HEK293 (cell line): Measurements from ENCODE around the gene DNAJC13.

Experiments used
- CTCF ChIP-seq: fragments of 450-650 bp; formaldehyde crosslinking; IDR thresholded peaks from 2 replicates; pipeline ENCODE4 v1.5.1; 2016; ENCODE audit warnings: missing biosample characterization, missing genetic modification characterization
- GFI1B ChIP-seq: fragments of 450-650 bp; formaldehyde crosslinking; IDR thresholded peaks from 2 replicates; pipeline ENCODE4 v1.5.1; 2016; ENCODE audit warnings: missing biosample characterization, missing genetic modification characterization
- GLI2 ChIP-seq: fragments of 450-650 bp; formaldehyde crosslinking; IDR thresholded peaks from 2 replicates; pipeline ENCODE4; 2017; ENCODE audit warnings: missing biosample characterization, missing genetic modification characterization, low read depth, borderline replicate concordance
- PBX3 ChIP-seq: sonication (generic); formaldehyde crosslinking; IDR thresholded peaks from 2 replicates; pipeline ENCODE4 v1.8.1; 2022; ENCODE audit warnings: mild to moderate bottlenecking, moderate library complexity, missing genetic modification reagents
- SETDB1 ChIP-seq: IDR thresholded peaks from one replicate; pipeline ENCODE4 v1.6.1; 2017; ENCODE audit warnings: mild to moderate bottlenecking, low read length, moderate library complexity, mixed read lengths; ENCODE audit not compliant: insufficient read length
- TRIM28 ChIP-seq: IDR thresholded peaks from 2 replicates; pipeline ENCODE4 v1.6.1; 2011; ENCODE audit warnings: low read length, control low read depth, borderline replicate concordance
- ZBTB20 ChIP-seq: fragments of 450-650 bp; formaldehyde crosslinking; IDR thresholded peaks from 2 replicates; pipeline ENCODE4 v1.5.1; 2016; ENCODE audit warnings: missing biosample characterization, missing genetic modification characterization
- ZFP41 ChIP-seq: fragments of 450-650 bp; formaldehyde crosslinking; IDR thresholded peaks from 2 replicates; pipeline ENCODE4 v1.5.1; 2016; ENCODE audit warnings: missing biosample characterization, missing genetic modification characterization, borderline replicate concordance
- ZNF311 ChIP-seq: fragments of 450-650 bp; formaldehyde crosslinking; IDR thresholded peaks from 2 replicates; pipeline ENCODE4 v1.5.1; 2017; ENCODE audit warnings: missing biosample characterization, missing genetic modification characterization, borderline replicate concordance
- ZNF548 ChIP-seq: fragments of 450-650 bp; formaldehyde crosslinking; IDR thresholded peaks from 2 replicates; pipeline ENCODE4 v1.5.1; 2016; ENCODE audit warnings: missing biosample characterization, missing genetic modification characterization
- ZNF629 ChIP-seq: fragments of 450-650 bp; formaldehyde crosslinking; IDR thresholded peaks from 2 replicates; pipeline ENCODE4 v1.5.1; 2017; ENCODE audit warnings: missing biosample characterization, missing genetic modification characterization

GRCh38 chr3:132469326-132469725 lies 52.0 kb downstream of the DNAJC13 start:
- TF ChIP-seq CTCF (tag by site-specific recombination) = no peak
- no peak for TF ChIP-seq SETDB1
- no peak for TF ChIP-seq ZNF629 (tag by site-specific recombination)
- TF ChIP-seq ZBTB20 (tag by site-specific recombination) = no peak
- no peak for TF ChIP-seq ZNF548
- TF ChIP-seq TRIM28 = no peak
- no peak for TF ChIP-seq GFI1B (tag by site-specific recombination)
- TF ChIP-seq GLI2 (tag by site-specific recombination) = no peak
- no peak for TF ChIP-seq ZFP41 (tag by site-specific recombination)
- TF ChIP-seq ZNF311 (tag by site-specific recombination) = no peak
- TF ChIP-seq PBX3 (CRISPR knock-in tag) = no peak
